Fibroblast of villous mesenchyme (primary cell): Measurements from ENCODE around the gene AGAP5. TPM values are rescaled to one million over a fixed set of nuclear protein-coding genes. Genes with fewer than 3 reads are reported as not detected.
"Not testable (repeated sequence)": the region's sequence is repeated elsewhere in the genome, so short reads cannot be mapped to it uniquely, and the experiment has no call there.

Experiments used
- DNase-seq: peaks from one replicate; pipeline ENCODE4 v3.0.0-alpha.2; 2010; ENCODE audit warnings: low read depth
- H3K4me3 ChIP-seq: 2 replicates; pipeline ENCODE4 v1.5.1; 2011; ENCODE audit warnings: low read depth, mild to moderate bottlenecking, low read length
- CTCF ChIP-seq: IDR thresholded peaks from 2 replicates; pipeline ENCODE4 v1.5.1; 2012; ENCODE audit warnings: low read depth, mild to moderate bottlenecking, low read length; ENCODE audit not compliant: insufficient read depth
- total RNA-seq: library from RNA; depleted of rRNA; stranded (reverse); fragments of >200 nt; gene quantifications from 2 replicates; pipeline ENCODE4 v1.2.3, GENCODE V29; 2012

AGAP5 gene
- total RNA-seq = 3.0 and 3.9 TPM in 2 replicates

GRCh38 chr10:73697675-73698159 lies at the start of gene AGAP5:
Gene AGAP5 (minus strand): TSS chr10:73698109. CDS start chr10:73697755, 354 bp downstream.
- DNase-seq, H3K4me3 ChIP-seq: not testable (repeated sequence)

- no peak for TF ChIP-seq CTCF
- no peak overlapping the region for H3K4me3 ChIP-seq
- DNase-seq = no peak
Measured at GRCh38 chr10:73746721-73747120, 48.8 kb upstream of the AGAP5 start.

- no peak for TF ChIP-seq CTCF
- H3K4me3 ChIP-seq = peak overlapping the region; percentile 81
- DNase-seq = peak; percentile 73
Measured at GRCh38 chr10:73744664-73744975, 46.7 kb upstream of the AGAP5 start.

GRCh38 chr10:73743905-73744663 lies 46.2 kb upstream of the AGAP5 start, which contains the start of gene SEC24C:
Gene SEC24C (plus strand): TSS chr10:73744372. CDS start chr10:73746833, 2,461 bp downstream.
- DNase-seq = peak; percentile 97
- H3K4me3 ChIP-seq = peak within 1 kb of the TSS; percentile 81
- no peak for TF ChIP-seq CTCF

- no peak for TF ChIP-seq CTCF
- DNase-seq = no peak
- peak overlapping the region; percentile 81 for H3K4me3 ChIP-seq
Measured at GRCh38 chr10:73743327-73743904, 45.5 kb upstream of the AGAP5 start.

- TF ChIP-seq CTCF = no peak
- H3K4me3 ChIP-seq = no peak overlapping the region
- no peak for DNase-seq
Measured at GRCh38 chr10:73742454-73742734, 44.5 kb upstream of the AGAP5 start.

- DNase-seq, H3K4me3 ChIP-seq: not testable (repeated sequence)
Measured at GRCh38 chr10:73740501-73741254, 42.8 kb upstream of the AGAP5 start.
